D721Med (cell line): ENCODE data around the gene GRIN2A.

ENCODE experiments used
- DNase-seq: peaks from one replicate; pipeline ENCODE4 v3.0.0; 2011; ENCODE audit warnings: low spot score; ENCODE audit not compliant: insufficient read length
- FAIRE-seq: peaks from 2 replicates; lab custom pipeline; 2011; peaks lifted over from hg19 to GRCh38; lab: Jason Lieb, UNC
- CTCF ChIP-seq: IDR thresholded peaks from 2 replicates; pipeline ENCODE4 v1.5.1; 2012; ENCODE audit warnings: mild to moderate bottlenecking, control low read depth; ENCODE audit not compliant: insufficient read depth; ENCODE audit errors: missing control alignments

Gene GRIN2A

DNA sequence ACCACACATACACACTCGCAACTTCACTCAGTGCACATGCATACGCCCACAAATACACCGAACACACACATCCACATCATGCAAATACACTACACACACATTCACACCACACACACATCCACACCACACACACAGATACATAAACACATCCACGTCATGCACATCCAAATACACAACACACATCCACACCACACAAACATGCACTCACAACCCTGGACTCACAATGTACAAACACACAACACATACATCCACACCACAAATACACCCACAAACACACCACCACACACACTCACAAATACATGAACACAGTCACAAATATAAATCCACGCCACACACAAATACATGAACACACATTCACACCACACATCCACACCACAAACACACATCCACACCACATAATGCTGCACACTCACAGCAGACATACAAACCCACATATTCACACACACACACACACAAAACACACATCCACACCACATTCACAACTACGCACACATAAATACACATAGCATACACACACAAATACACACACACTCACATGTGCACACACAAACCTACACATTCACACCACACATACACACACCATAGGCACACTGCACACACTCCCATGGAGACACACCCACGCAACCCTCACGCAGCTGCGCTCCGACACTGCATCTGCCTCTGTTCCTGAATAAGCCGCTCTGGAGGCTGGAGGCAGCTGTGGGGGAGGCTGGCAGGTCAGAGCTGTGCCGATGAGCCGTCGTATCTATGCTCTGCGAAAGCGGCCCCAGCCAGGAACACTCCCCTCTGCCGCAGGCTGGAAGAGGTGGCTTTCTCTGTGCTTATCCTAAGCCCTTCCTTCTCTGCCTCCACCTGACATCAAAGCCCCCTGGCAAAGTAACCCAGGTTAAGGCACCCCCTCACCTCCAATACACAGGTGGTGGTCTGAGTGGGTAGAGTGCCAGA is 141.8 kb downstream of the GRIN2A start:
- no peak for DNase-seq
- no peak for TF ChIP-seq CTCF
- FAIRE-seq, result no peak

DNA sequence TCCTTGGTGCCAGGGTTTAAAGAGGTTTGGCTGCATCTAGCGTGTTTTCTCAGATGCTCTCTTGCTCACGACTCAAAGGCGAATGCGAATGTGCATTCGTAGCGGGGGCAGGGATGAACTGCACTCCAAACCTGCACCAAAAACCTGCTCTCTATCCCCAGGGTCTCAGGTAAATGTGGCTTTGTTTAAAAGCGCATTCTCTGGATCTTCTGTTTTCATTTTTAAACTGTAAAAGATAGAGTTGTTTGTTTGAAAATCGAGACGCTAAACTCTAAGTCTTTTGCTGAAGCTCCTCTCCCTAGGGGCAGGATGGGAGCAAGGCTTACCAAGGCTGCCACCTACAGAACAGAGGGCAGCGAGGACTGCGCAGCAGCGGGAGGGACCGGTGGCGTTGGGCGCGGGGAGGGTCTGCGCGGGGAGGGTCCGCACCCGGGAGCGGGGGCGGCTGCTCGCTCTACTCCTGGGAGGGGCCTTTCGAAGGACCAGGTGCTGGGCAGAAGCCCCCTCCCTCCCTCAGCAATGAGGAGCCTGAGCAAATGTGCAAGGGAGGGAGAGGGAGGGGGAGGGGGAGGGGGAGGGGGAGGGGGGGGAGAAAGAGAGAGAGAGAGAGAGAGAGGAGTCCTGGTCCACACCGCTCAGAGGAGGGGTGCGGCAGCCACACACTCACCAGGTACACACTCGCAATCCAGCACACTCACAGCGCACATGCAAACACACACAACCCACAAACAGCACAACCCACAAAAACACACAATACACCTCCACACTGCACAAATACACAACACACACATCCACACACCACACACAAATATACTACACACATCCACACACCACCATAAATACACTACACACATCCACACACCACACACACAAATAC is 142.8 kb downstream of the GRIN2A start:
- peak; percentile 61 for DNase-seq
- FAIRE-seq, result no peak

DNA sequence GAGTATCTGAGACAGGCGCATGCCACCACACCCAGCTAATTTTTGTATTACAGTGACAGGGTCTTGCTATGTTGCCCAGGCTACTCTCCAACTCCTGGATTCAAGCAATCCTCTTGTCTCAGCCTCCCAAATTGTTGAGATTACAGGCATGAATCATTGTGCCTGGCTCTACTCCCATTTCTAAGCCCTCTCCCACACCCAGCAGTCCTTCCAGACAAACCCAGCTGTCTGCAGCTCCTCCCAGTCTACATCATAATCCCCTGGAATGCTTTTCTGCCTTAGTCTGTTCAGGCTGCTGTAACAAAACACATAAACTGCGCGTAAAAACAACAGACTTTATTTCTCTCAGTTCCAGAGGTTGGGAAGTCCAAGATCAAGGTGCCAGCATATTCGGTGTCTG is 144.5 kb downstream of the GRIN2A start:
- DNase-seq, result no peak
- FAIRE-seq, result peak; percentile 6
- no peak for TF ChIP-seq CTCF

More for the DNA sequence above, 142.8 kb downstream of the GRIN2A start:
- TF ChIP-seq CTCF, result peak; percentile 65

GRCh38 chr16:10036956-10037355 is 145.3 kb downstream of the GRIN2A start:
- TF ChIP-seq CTCF, result no peak
- FAIRE-seq, result no peak
- no peak for DNase-seq

DNA sequence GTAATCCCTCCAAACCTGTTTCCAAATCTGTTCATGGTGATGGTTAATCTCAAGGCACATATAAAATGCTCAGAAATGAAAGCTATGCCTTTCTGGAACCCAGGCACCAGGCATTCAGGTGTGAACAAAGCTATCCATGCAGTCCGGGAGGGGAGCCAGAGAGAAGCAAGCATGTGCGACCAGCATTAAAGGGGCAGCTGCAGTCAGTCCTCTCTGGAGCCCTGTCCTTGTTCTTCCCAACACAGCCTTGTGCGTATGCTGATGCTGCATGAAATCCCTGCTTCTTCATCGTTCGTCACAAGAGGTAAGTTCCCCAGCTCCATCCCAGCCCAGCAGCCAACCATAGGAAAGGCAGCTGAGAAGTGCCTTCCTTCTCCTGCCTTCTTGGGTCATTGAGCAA is 148.7 kb downstream of the GRIN2A start:
- DNase-seq (no peak), FAIRE-seq (no peak)

GRCh38 chr16:10031955-10032354 is 150.3 kb downstream of the GRIN2A start:
- no peak for TF ChIP-seq CTCF
- FAIRE-seq, result no peak
- DNase-seq, result no peak

More for the DNA sequence above, 148.7 kb downstream of the GRIN2A start:
- no peak for TF ChIP-seq CTCF
